HG03135 (cell line): Measurements from ENCODE around the gene DOCK4.
"Not testable (repeated sequence)": the region's sequence is repeated elsewhere in the genome, so short reads cannot be mapped to it uniquely, and the experiment has no call there.

Experiments used
- ATAC-seq: cut with Tn5 transposase; IDR thresholded peaks from one replicate; pipeline ENCODE4 v1.9.1; 2021; ENCODE audit warnings: mild to moderate bottlenecking, moderate library complexity; ENCODE audit not compliant: unreplicated experiment

Gene DOCK4

GRCh38 chr7:112206238-112206990, at the start of gene DOCK4, which contains the start of gene ZNF277:
DOCK4 (minus strand) TSS chr7:112206399; CDS start chr7:112206138, 261 bp downstream.
ZNF277 (plus strand) TSS chr7:112206695; CDS start chr7:112206717, 22 bp downstream.
- ATAC-seq, result peak; percentile 95

GRCh38 chr7:112255388-112255720, 49.2 kb upstream of the DOCK4 start:
- no peak for ATAC-seq

DNA sequence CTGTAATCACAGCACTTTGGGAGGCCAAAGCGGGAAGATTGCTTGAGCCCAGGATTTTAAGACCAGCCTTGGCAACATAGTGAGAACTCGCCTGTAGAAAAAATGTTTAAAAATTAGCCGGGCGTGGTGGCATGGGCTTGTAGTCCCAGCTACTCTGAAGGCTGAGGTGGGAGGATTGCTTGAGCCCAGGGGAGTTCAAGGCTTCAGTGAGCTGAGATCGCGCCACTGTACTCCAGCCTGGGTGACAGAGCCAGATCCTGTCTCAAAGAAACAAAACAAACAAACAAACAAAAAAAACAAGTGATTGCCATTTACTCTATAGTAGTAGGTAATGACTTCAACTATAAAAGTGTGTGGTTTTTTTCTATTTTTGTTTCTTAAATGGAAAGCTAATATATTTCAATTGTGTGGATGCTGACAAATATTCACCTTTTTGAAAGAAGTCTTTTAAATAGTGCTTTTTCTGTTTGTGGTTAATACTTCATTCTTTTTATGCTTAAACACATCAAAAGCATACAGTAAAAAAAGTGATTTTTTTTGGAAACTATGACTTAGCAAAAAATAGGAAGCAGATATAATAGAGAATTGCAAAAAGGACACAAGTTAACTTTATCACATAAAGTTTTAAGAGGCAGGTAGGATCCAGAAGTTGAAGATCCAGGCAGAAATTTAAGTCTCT, 48.6 kb upstream of the DOCK4 start:
- no peak for ATAC-seq

GRCh38 chr7:112254156-112254555, 48.0 kb upstream of the DOCK4 start:
- no peak for ATAC-seq

DNA sequence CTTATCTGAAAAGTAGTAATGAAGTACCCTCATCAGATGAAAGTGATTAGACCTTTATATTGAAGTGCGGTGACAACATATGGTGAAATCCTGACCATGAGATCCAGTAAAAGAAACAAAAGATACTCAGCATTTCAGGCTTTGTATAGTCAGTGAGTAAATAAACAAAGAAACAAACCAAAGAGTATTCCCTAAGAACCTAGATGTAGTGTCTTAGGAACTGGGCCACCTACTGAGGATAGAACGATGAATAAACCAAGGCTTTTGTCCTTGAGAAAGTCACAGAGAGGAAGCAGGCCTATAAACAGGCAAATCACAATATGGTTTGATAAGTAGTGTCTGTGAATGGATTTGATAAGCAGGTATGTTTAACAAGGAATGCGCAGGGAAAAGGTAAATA, 46.5 kb upstream of the DOCK4 start:
- ATAC-seq, result no peak

GRCh38 chr7:112252141-112252540, 45.9 kb upstream of the DOCK4 start:
- ATAC-seq, result no peak

DNA sequence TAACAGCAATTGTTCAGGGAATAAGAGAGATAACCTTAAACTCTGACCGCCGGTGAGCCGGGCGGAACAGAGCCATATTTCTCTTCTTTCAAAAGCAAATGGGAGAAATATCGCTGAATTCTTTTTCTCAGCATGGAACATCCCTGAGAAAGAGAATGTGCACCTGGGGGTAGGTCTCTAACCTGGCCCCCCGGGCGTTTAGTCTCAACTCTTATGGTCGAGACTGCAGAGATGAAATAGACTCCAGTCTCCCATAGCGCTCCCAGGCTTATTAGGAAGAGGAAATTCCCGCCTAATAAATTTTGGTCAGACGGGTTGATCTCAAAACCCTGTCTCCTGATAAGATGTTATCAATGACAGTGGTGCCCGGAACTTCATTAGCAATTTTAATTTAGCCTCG, 43.8 kb upstream of the DOCK4 start:
- ATAC-seq, result not testable (repeated sequence)

DNA sequence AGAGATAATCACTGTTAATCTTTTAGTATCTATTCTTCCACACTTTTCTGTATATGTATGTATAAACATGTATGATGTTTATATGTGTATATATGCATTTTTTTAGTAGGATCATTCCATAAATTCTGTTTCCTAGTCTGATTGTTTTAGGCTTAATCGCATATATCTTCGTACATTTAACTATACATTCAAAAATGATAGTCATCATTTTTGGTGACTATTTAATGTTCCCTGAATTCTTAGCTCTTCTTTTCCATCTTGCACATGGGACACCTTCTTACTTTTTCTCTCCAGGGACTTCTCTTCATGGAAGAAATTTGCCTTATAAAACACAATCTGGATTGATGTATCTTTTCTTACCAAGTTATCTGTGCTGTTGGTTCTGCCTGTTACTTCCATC, 42.4 kb upstream of the DOCK4 start:
- no peak for ATAC-seq

GRCh38 chr7:112238852-112239610, 32.8 kb upstream of the DOCK4 start:
- no peak for ATAC-seq

GRCh38 chr7:112238330-112238729, 32.1 kb upstream of the DOCK4 start:
- no peak for ATAC-seq

GRCh38 chr7:112236597-112236996, 30.4 kb upstream of the DOCK4 start:
- ATAC-seq, result no peak

DNA sequence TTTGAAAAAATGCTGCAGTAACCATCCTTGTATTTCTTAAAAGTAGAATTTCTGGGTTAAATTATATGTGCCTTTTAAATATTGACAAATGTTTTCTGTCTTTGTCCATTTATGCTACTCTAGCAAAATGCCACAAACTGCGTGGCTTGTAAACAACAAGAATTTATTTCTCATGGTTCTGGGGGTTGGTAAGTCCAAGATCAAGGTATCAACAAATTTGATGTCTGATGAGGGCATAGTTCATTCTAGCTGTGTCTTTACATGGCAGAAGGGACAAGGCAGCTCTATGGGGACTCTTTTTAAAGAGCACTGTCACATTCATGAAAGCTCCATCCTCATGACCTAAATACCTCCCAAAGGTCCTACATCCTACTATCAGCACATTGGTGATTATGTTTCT, 27.9 kb upstream of the DOCK4 start:
- ATAC-seq, result no peak

DNA sequence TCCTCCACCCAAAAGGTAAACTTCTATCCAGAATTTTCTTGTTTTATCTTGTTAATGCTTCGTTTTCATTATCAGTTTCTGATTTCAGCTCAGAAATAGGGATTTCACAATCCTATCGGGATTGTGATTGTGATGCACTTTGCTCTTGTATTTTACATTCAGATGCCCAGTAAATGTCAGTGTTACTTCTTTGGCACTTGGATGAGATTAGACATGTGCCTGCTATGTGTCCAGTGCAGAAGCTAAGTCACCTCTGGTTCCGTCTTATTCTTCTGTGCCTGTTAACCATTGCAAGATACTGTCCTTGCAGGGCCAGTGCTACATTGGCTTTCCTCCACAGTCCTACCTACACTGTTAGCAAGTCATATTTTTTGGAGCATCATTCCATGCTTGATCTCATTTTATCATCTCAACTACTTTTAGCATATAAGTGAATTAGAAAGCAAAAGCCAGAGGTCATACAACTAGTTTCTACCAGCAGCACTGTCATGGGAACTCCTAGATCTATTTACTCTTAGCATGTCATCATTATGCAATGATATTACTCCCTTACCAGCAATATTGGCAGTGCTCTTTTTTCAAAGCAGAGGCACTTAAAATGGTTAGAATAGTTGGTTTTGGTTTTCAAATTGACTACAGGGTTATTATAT, 27.0 kb upstream of the DOCK4 start:
- no peak for ATAC-seq

DNA sequence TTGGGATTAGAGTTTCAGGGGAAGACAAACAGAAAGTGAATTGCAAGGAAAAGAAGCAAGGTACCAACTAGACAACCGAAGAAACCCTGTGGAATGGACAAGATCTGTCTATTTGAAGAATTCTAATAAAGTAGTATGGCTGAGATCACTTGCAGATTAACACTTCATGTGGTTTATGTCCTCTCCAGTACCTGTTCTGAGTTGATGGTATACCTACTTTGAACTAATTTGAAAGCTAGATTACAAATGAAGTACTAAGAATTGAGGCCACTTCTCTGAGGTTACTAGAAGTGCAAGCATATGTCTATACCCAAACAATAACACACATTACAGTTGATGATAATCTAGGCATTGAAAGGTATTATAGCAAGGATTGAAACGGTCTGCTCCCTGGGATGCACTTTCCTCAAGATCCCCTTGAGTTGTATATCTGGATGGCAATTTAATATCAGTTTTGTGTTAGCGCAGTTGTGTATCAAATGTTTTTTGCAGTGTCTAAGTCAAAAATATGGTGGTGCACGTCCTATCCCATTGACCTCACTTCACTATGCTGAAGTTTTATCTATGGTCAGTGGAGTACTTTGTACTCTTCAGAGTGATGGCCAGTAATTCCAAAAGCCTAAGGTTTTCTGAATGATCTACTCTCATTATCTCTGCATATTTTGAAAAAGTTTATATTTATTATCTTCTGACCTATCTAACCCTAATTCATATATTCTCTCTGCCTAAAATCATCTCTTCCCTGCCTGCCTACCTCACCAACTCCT, 26.2 kb upstream of the DOCK4 start:
- no peak for ATAC-seq

- no peak for ATAC-seq
Observed at GRCh38 chr7:112228632-112229031, 22.4 kb upstream of the DOCK4 start.

DNA sequence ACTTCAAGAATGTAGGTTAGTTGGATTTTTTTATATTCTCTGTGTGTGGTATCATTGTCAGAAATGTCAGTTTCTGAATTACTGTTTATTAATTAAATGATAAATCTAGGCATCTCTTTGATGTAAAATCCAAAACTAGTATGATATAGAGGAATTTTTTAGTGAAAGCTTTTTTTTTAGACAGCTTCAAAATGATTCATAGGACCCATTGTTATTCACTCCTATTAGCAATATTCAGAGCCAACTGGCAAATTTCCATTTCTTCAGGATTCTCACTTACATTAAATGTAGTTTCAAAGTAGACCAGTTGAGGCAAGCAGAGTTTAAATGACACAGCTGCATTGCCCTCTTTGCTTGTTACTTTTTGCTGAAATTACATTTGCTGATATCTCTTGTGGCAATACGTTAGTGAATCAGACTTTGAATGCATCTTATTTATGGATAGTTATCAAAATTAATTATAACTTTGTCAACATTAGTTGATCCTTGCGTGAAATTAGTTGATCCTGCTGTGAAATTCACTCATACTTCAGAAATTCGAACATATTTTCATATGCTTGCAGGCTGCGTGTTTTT, 20.6 kb upstream of the DOCK4 start:
- no peak for ATAC-seq

- no peak for ATAC-seq
Observed at GRCh38 chr7:112225006-112225405, 18.8 kb upstream of the DOCK4 start.

DNA sequence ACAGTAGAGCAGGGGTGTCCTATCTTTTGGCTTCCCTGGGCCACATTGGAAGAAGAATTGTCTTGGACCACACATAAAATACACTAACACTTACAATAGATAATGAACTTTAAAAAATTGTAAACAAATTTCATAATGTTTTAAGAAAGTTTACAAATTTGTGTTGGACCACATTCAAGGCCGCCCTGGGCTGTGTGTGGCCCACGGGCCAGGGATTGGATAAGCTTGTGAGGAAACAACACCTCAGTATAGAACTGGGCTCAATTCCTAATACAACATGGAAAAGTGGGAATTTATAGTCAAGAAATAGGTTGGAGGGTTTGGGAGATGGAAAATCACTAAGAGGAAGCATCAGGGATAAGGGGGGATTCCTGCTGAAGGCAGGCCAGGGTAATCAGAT, 18.0 kb upstream of the DOCK4 start:
- no peak for ATAC-seq

DNA sequence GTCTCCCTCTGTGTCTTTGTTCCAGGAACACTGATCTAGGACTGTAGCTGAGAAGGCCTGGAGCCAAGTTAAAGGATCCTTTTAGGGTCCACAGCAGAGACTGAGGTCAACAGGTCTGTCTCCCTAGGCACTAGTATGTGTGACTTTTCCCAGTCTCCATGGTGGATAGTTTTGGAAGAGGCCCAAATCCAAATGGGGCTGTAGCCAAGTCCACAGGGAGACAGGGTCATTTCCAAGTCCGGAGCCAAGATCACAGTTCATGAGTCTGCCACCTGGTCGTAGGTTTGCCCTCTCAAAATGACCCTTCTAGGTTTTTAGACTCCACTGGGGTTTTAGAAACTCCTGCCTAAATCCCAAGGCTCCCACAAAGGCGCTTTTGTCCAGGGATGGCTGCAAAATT, 17.1 kb upstream of the DOCK4 start:
- no peak for ATAC-seq

DNA sequence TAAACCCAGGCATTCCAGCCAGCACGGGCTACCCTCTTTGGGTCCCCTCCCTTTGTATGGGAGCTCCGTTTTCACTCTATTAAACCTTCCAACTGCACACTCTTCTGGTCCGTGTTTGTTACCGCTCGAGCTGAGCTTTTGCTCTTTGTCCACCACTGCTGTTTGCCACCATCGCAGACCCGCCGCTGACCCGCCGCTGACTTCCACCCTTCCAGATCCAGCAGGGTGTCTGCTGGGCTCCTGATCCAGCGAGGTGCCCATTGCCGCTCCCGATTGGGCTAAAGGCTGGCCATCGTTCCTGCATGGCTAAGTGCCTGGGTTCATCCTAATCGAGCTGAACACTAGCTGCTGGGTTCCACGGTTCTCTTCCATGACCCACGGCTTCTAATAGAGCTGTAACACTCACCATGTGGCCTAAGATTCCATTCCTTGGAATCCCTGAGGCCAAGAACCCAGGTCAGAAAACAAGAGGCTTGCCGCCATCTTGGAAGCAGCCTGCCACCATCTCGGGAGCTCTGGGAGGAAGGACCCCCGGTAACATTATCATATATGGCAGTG, 14.8 kb upstream of the DOCK4 start:
- no peak for ATAC-seq
